K562 (cell line): ENCODE data around the gene ARHGAP25.

Experiments used
- CBFB ChIP-seq: sonication (generic); formaldehyde crosslinking; IDR thresholded peaks from 2 replicates; pipeline ENCODE4 v1.4.0; 2020; ENCODE audit warnings: mild to moderate bottlenecking, missing genetic modification reagents
- EP300 ChIP-seq: IDR thresholded peaks from 2 replicates; pipeline ENCODE4 v1.6.1; 2012; ENCODE audit warnings: low read length, improper control_type of control experiment
- ETV5 ChIP-seq: sonication (generic); formaldehyde crosslinking; IDR thresholded peaks from 2 replicates; pipeline ENCODE4 v1.4.0; 2020; ENCODE audit warnings: low read depth, mild to moderate bottlenecking, missing genetic modification reagents
- EZH2 ChIP-seq: IDR thresholded peaks from 2 replicates; pipeline ENCODE4 v1.6.1; 2012; ENCODE audit warnings: low read depth, mild to moderate bottlenecking, inconsistent platforms, low read length, borderline replicate concordance
- NBN ChIP-seq: fragments of 450-650 bp; IDR thresholded peaks from 2 replicates; pipeline ENCODE4 v1.6.1; 2016; ENCODE audit warnings: low read depth, mild to moderate bottlenecking
- NFATC3 ChIP-seq: fragments of 450-650 bp; IDR thresholded peaks from 2 replicates; pipeline ENCODE4 v1.6.1; 2017; ENCODE audit warnings: mild to moderate bottlenecking
- PHF21A ChIP-seq: fragments of 450-650 bp; IDR thresholded peaks from 2 replicates; pipeline ENCODE4 v1.6.1; 2017; ENCODE audit warnings: low read depth, borderline replicate concordance
- TAF1 ChIP-seq: IDR thresholded peaks from 2 replicates; pipeline ENCODE4 v1.6.1; 2011; ENCODE audit warnings: mild to moderate bottlenecking, low read length, moderate library complexity; ENCODE audit not compliant: insufficient read depth, control insufficient read depth, severe bottlenecking; ENCODE audit errors: extremely low read depth
- ZNF121 ChIP-seq: sonication (generic); formaldehyde crosslinking; conservative IDR thresholded peaks from 2 replicates; pipeline ENCODE4 v1.8.0; 2022; ENCODE audit warnings: missing genetic modification reagents
- TF ChIP-seq, protein P1 (sequence below), 3 experiments: IDR thresholded peaks in 2 of 3; conservative IDR thresholded peaks in 1 of 3; 2 replicates each; pipeline ENCODE4 v1.5.1; 2011 to 2012; ENCODE audit warnings: low read length in 3 of 3, mild to moderate bottlenecking in 3 of 3, control low read depth in 2 of 3, improper control_type of control experiment in 1 of 3, inconsistent platforms in 1 of 3, low read depth in 1 of 3, mixed read lengths in 1 of 3, moderate library complexity in 1 of 3; ENCODE audit not compliant: insufficient read depth in 2 of 3
- TF ChIP-seq, protein P2 (sequence below): fragments of 250-450 bp; sonication (Bioruptor Pico); IDR thresholded peaks from 2 replicates; pipeline ENCODE4 v1.4.0; 2020; ENCODE audit warnings: borderline replicate concordance
- TF ChIP-seq, protein P3 (sequence below): sonication (generic); formaldehyde crosslinking; IDR thresholded peaks from 2 replicates; pipeline ENCODE4 v1.5.0; 2020; ENCODE audit warnings: missing genetic modification reagents
- TF ChIP-seq, protein P4 (sequence below): fragments of 450-650 bp; formaldehyde crosslinking; IDR thresholded peaks from 2 replicates; pipeline ENCODE4 v1.4.0; 2022; ENCODE audit warnings: mild to moderate bottlenecking, moderate library complexity

DNA sequence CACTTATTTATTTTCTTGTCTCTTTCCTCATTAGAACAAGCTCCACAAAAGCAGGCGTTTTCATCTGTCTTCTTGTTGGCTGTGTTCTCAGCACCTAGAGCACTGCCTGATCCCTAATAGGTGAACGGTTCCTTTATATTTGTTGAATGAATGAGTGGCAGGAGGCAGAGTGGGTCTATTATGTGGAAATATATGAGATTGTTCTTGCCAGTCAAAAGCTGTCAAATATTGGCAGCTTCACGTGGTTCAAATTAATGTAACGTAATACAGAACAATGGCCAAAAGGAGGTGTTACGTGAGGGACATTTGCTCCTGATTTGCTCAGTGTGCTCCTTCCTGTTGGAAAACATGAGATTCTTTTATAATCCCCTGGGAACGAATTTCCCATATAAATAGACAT is 8.5 kb upstream of the ARHGAP25 start:
- TF ChIP-seq, protein P1, sequence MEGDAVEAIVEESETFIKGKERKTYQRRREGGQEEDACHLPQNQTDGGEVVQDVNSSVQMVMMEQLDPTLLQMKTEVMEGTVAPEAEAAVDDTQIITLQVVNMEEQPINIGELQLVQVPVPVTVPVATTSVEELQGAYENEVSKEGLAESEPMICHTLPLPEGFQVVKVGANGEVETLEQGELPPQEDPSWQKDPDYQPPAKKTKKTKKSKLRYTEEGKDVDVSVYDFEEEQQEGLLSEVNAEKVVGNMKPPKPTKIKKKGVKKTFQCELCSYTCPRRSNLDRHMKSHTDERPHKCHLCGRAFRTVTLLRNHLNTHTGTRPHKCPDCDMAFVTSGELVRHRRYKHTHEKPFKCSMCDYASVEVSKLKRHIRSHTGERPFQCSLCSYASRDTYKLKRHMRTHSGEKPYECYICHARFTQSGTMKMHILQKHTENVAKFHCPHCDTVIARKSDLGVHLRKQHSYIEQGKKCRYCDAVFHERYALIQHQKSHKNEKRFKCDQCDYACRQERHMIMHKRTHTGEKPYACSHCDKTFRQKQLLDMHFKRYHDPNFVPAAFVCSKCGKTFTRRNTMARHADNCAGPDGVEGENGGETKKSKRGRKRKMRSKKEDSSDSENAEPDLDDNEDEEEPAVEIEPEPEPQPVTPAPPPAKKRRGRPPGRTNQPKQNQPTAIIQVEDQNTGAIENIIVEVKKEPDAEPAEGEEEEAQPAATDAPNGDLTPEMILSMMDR (IDR thresholded peaks at IDR 0.05 in 2 of 3, conservative IDR thresholded peaks at IDR 0.05 in 1 of 3; ENCODE audit: insufficient read depth in 2 of 3, low read depth in 1 of 3, low read length in 3 of 3): no peak
- no peak for TF ChIP-seq CBFB (CRISPR knock-in tag)
- no peak for TF ChIP-seq TAF1
- no peak for TF ChIP-seq NFATC3
- no peak for TF ChIP-seq EP300
- no peak for TF ChIP-seq PHF21A
- no peak for TF ChIP-seq NBN
- TF ChIP-seq, protein P2, sequence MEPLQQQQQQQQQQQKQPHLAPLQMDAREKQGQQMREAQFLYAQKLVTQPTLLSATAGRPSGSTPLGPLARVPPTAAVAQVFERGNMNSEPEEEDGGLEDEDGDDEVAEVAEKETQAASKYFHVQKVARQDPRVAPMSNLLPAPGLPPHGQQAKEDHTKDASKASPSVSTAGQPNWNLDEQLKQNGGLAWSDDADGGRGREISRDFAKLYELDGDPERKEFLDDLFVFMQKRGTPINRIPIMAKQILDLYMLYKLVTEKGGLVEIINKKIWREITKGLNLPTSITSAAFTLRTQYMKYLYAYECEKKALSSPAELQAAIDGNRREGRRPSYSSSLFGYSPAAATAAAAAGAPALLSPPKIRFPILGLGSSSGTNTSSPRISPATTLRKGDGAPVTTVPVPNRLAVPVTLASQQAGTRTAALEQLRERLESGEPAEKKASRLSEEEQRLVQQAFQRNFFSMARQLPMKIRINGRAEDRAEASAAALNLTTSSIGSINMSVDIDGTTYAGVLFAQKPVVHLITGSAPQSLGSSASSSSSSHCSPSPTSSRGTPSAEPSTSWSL (CRISPR knock-in tag): no peak
- no peak for TF ChIP-seq EZH2
- TF ChIP-seq ZNF121 (CRISPR knock-in tag): no peak
- TF ChIP-seq, protein P3, sequence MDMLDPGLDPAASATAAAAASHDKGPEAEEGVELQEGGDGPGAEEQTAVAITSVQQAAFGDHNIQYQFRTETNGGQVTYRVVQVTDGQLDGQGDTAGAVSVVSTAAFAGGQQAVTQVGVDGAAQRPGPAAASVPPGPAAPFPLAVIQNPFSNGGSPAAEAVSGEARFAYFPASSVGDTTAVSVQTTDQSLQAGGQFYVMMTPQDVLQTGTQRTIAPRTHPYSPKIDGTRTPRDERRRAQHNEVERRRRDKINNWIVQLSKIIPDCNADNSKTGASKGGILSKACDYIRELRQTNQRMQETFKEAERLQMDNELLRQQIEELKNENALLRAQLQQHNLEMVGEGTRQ (CRISPR knock-in tag): no peak
- no peak for TF ChIP-seq ETV5 (CRISPR knock-in tag)
- TF ChIP-seq, protein P4, sequence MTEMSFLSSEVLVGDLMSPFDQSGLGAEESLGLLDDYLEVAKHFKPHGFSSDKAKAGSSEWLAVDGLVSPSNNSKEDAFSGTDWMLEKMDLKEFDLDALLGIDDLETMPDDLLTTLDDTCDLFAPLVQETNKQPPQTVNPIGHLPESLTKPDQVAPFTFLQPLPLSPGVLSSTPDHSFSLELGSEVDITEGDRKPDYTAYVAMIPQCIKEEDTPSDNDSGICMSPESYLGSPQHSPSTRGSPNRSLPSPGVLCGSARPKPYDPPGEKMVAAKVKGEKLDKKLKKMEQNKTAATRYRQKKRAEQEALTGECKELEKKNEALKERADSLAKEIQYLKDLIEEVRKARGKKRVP: no peak
